SK-N-SH treated with all-trans-retinoic acid at 6 μM for 48 hours (cell line): ENCODE results near the gene EXOSC2.

Experiments used
- ATAC-seq: fragments of 200-7000 bp; cut with Tn5 transposase; 3 replicates; pipeline ENCODE4 v1.9.1; 2020; ENCODE audit warnings: mild to moderate bottlenecking, moderate library complexity
- ARNTL ChIP-seq: fragments of 450-650 bp; formaldehyde crosslinking; IDR thresholded peaks from 2 replicates; pipeline ENCODE4 v1.5.0; 2020; ENCODE audit warnings: low read depth, mild to moderate bottlenecking, moderate library complexity, borderline replicate concordance
- CREB5 ChIP-seq: fragments of 250-450 bp; sonication (Bioruptor Pico); IDR thresholded peaks from 2 replicates; pipeline ENCODE4 v1.5.1; 2020; ENCODE audit warnings: low read depth, mild to moderate bottlenecking, moderate library complexity
- CSDC2 ChIP-seq: fragments of 250-450 bp; sonication (Bioruptor Pico); IDR thresholded peaks from 2 replicates; pipeline ENCODE4 v1.5.0; 2020; ENCODE audit warnings: mild to moderate bottlenecking, moderate library complexity
- CSRNP3 ChIP-seq: fragments of 250-450 bp; sonication (Bioruptor Pico); IDR thresholded peaks from 2 replicates; pipeline ENCODE4 v1.5.1; 2021; ENCODE audit warnings: mild to moderate bottlenecking, moderate library complexity
- ESRRG ChIP-seq: fragments of 250-450 bp; sonication (Bioruptor Pico); IDR thresholded peaks from 2 replicates; pipeline ENCODE4 v1.6.1; 2021; ENCODE audit warnings: mild to moderate bottlenecking
- GLIS3 ChIP-seq: fragments of 250-450 bp; sonication (Bioruptor Pico); IDR thresholded peaks from 2 replicates; pipeline ENCODE4 v1.5.0; 2020; ENCODE audit warnings: mild to moderate bottlenecking, moderate library complexity
- ISL1 ChIP-seq: fragments of 250-450 bp; sonication (Bioruptor Pico); IDR thresholded peaks from 2 replicates; pipeline ENCODE4 v2.1.2; 2022; ENCODE audit warnings: mild to moderate bottlenecking, moderate library complexity
- OSR1 ChIP-seq: fragments of 250-450 bp; sonication (Bioruptor Pico); IDR thresholded peaks from 2 replicates; pipeline ENCODE4 v1.8.0; 2022; ENCODE audit warnings: moderate library complexity, mild to moderate bottlenecking, inconsistent platforms
- PPARA ChIP-seq: fragments of 250-450 bp; sonication (Bioruptor Pico); IDR thresholded peaks from 2 replicates; pipeline ENCODE4 v1.5.0; 2020; ENCODE audit warnings: mild to moderate bottlenecking, borderline replicate concordance
- RARB ChIP-seq: fragments of 250-450 bp; sonication (Bioruptor Pico); IDR thresholded peaks from 2 replicates; pipeline ENCODE4 v1.8.0; 2021; ENCODE audit warnings: mild to moderate bottlenecking, moderate library complexity
- SNAI2 ChIP-seq: fragments of 250-450 bp; sonication (Bioruptor Pico); IDR thresholded peaks from 2 replicates; pipeline ENCODE4 v1.5.0; 2020; ENCODE audit warnings: mild to moderate bottlenecking, moderate library complexity
- TCF4 ChIP-seq: fragments of 250-450 bp; sonication (Bioruptor Pico); IDR thresholded peaks from 2 replicates; pipeline ENCODE4 v1.8.0; 2021; ENCODE audit warnings: mild to moderate bottlenecking, moderate library complexity, borderline replicate concordance
- TOX ChIP-seq: fragments of 250-450 bp; sonication (Bioruptor Pico); IDR thresholded peaks from 2 replicates; pipeline ENCODE4 v1.8.0; 2021; ENCODE audit warnings: mild to moderate bottlenecking, moderate library complexity, borderline replicate concordance
- TSHZ2 ChIP-seq: fragments of 250-450 bp; sonication (Bioruptor Pico); IDR thresholded peaks from 2 replicates; pipeline ENCODE4 v1.5.0; 2020; ENCODE audit warnings: mild to moderate bottlenecking, moderate library complexity
- ZC3H10 ChIP-seq: fragments of 250-450 bp; sonication (Bioruptor Pico); IDR thresholded peaks from 2 replicates; pipeline ENCODE4 v1.5.1; 2021; ENCODE audit warnings: mild to moderate bottlenecking, moderate library complexity
- ZFP3 ChIP-seq: fragments of 250-450 bp; sonication (Bioruptor Pico); IDR thresholded peaks from 2 replicates; pipeline ENCODE4 v1.5.0; 2020; ENCODE audit warnings: mild to moderate bottlenecking, moderate library complexity
- ZFP30 ChIP-seq: fragments of 450-650 bp; formaldehyde crosslinking; IDR thresholded peaks from 2 replicates; pipeline ENCODE4 v1.5.0; 2022; ENCODE audit warnings: mild to moderate bottlenecking, moderate library complexity
- ZNF565 ChIP-seq: fragments of 450-650 bp; formaldehyde crosslinking; conservative IDR thresholded peaks from 2 replicates; pipeline ENCODE4 v1.5.0; 2020; ENCODE audit warnings: low read depth, mild to moderate bottlenecking, moderate library complexity
- ZNF70 ChIP-seq: fragments of 450-650 bp; formaldehyde crosslinking; IDR thresholded peaks from 2 replicates; pipeline ENCODE4 v1.5.0; 2020; ENCODE audit warnings: mild to moderate bottlenecking, moderate library complexity
- ZNF8 ChIP-seq: fragments of 450-650 bp; formaldehyde crosslinking; IDR thresholded peaks from 2 replicates; pipeline ENCODE4 v1.5.0; 2020; ENCODE audit warnings: mild to moderate bottlenecking, moderate library complexity
- TF ChIP-seq, protein P1 (sequence below): fragments of 250-450 bp; sonication (Bioruptor Pico); IDR thresholded peaks from 2 replicates; pipeline ENCODE4 v1.8.0; 2021; ENCODE audit warnings: low read depth, mild to moderate bottlenecking, moderate library complexity, borderline replicate concordance
- TF ChIP-seq, protein P2 (sequence below): fragments of 250-450 bp; sonication (Bioruptor Pico); IDR thresholded peaks from 2 replicates; pipeline ENCODE4 v1.8.0; 2020; ENCODE audit warnings: mild to moderate bottlenecking, moderate library complexity, borderline replicate concordance

EXOSC2 gene

DNA sequence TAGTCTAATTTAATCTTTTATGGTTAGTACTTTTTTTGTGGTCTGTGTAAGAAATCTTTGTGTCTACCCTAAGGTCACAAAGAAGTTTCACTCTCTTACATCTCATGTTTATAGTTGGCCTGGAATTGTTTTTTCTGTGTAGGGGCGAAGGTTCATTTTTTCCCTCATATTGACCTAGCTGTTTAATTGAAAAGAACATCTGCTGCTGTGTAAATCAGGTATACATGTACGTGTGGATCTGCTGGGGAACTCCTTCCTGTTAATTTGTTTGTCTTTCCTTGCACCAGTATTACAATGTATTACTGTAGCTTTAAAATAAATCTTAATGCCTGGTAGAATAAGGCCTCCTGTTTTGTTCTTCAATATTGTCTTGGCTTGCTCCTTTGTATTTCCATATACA is 37.8 kb downstream of the EXOSC2 start:
- no peak for ATAC-seq
- TF ChIP-seq, protein P1, sequence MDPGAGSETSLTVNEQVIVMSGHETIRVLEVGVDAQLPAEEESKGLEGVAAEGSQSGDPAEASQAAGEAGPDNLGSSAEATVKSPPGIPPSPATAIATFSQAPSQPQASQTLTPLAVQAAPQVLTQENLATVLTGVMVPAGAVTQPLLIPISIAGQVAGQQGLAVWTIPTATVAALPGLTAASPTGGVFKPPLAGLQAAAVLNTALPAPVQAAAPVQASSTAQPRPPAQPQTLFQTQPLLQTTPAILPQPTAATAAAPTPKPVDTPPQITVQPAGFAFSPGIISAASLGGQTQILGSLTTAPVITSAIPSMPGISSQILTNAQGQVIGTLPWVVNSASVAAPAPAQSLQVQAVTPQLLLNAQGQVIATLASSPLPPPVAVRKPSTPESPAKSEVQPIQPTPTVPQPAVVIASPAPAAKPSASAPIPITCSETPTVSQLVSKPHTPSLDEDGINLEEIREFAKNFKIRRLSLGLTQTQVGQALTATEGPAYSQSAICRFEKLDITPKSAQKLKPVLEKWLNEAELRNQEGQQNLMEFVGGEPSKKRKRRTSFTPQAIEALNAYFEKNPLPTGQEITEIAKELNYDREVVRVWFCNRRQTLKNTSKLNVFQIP (CRISPR knock-in tag) = no peak
- TF ChIP-seq ISL1 (CRISPR knock-in tag) (no peak), TSHZ2 (CRISPR knock-in tag) (no peak), CSRNP3 (CRISPR knock-in tag) (no peak), TOX (CRISPR knock-in tag) (no peak), ESRRG (CRISPR knock-in tag) (no peak), TCF4 (CRISPR knock-in tag) (no peak), PPARA (CRISPR knock-in tag) (no peak), GLIS3 (no peak), ZNF8 (CRISPR knock-in tag) (no peak), SNAI2 (CRISPR knock-in tag) (no peak), ZNF70 (CRISPR knock-in tag) (no peak), ZNF565 (CRISPR knock-in tag) (no peak), OSR1 (no peak), ZFP30 (no peak), RARB (CRISPR knock-in tag) (no peak), CSDC2 (CRISPR knock-in tag) (no peak), ZC3H10 (CRISPR knock-in tag) (no peak)

GRCh38 chr9:130732136-130732535 is 38.6 kb downstream of the EXOSC2 start:
- TF ChIP-seq, protein P2, sequence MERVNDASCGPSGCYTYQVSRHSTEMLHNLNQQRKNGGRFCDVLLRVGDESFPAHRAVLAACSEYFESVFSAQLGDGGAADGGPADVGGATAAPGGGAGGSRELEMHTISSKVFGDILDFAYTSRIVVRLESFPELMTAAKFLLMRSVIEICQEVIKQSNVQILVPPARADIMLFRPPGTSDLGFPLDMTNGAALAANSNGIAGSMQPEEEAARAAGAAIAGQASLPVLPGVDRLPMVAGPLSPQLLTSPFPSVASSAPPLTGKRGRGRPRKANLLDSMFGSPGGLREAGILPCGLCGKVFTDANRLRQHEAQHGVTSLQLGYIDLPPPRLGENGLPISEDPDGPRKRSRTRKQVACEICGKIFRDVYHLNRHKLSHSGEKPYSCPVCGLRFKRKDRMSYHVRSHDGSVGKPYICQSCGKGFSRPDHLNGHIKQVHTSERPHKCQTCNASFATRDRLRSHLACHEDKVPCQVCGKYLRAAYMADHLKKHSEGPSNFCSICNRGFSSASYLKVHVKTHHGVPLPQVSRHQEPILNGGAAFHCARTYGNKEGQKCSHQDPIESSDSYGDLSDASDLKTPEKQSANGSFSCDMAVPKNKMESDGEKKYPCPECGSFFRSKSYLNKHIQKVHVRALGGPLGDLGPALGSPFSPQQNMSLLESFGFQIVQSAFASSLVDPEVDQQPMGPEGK (CRISPR knock-in tag) = no peak
- TF ChIP-seq ZNF8 (CRISPR knock-in tag) = no peak
- no peak for TF ChIP-seq GLIS3
- no peak for TF ChIP-seq ZFP3
- TF ChIP-seq ESRRG (CRISPR knock-in tag) = no peak
- TF ChIP-seq CSDC2 (CRISPR knock-in tag) = no peak
- TF ChIP-seq, protein P1 (CRISPR knock-in tag) = no peak
- no peak for TF ChIP-seq ZNF70 (CRISPR knock-in tag)
- TF ChIP-seq ISL1 (CRISPR knock-in tag) = no peak
- TF ChIP-seq ARNTL (CRISPR knock-in tag) = no peak
- TF ChIP-seq SNAI2 (CRISPR knock-in tag) = no peak
- no peak for TF ChIP-seq CREB5
- TF ChIP-seq ZFP30 = no peak
- no peak for TF ChIP-seq ZNF565 (CRISPR knock-in tag)

More at GRCh38 chr9:130732136-130732535, 38.6 kb downstream of the EXOSC2 start:
- ATAC-seq = peak; percentile 43; the same call in 1 of the 3 replicates
